Measurements from ENCODE around the gene ENTPD8. TPM values are rescaled to one million over a fixed set of nuclear protein-coding genes. Genes with fewer than 3 reads are reported as not detected.

The ENTPD8 gene
- total RNA-seq, 2 experiments from 2014 or later, result not detected

DNA sequence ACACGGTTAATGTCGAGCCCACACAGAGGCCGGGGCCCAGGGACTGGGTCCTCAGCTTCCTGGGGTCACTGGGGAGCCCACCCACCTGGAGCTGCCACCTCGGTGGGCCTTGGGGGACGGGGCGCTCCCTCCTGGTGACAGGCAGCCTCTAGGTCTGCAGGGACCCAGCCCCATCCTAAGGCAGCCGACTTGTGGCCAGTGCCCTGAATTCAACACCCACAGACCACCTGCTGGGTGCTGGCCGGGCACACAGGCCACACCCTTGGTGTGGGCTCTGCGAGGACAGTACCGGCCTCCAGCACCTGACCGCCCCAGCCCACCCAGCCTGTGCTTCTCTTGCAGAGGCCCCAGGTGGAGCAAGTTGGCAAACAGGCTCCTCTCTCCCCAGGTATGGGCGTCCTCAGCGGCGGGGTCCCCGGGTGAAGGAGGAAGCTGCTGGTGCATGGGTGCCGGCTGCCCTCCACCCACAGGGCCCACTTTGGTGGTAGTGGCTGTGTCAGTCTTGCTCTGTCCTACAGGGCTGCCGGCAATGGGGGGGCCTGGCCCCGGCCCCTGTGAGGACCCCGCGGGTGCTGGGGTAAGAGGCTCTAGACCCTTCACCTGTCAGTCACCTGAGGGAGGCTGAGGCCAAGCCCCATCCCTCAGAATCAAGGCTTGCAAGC lies 8.3 kb downstream of the ENTPD8 start:
- no peaks in the 10 kb centered on the region for H3K27me3 Mint-ChIP-seq
- no peaks in the 10 kb centered on the region for H3K36me3 Mint-ChIP-seq (ENCODE audit: low read depth)
- TF ChIP-seq CTCF (IDR thresholded peaks at IDR 0.05), result no peak
- no peak overlapping the region for H3K27ac Mint-ChIP-seq
- ATAC-seq (no peak), DNase-seq (no peak)
- CTCF ChIA-PET, result interaction anchor here (1.2 kb wide), 1 partner anchor 9 kb away, joined by 3 read pairs; no protein-coding TSS in a partner anchor
- H3K4me3 Mint-ChIP-seq, result no peak overlapping the region
- no peaks in the 10 kb centered on the region for H3K9me3 Mint-ChIP-seq
- intact Hi-C loops (cut with micrococcal nuclease), result no loop called here
- no peaks in the 10 kb centered on the region for H3K4me1 Mint-ChIP-seq (ENCODE audit: low read depth)
- POLR2A ChIA-PET, result interaction anchor here (0.6 kb wide), 1 partner anchor 12 kb away, joined by 3 read pairs; no protein-coding TSS in a partner anchor

- intact Hi-C loops (cut with micrococcal nuclease), result no loop called here
- ATAC-seq, result no peak
- no peaks in the 10 kb centered on the region for H3K9me3 Mint-ChIP-seq
- no peaks in the 10 kb centered on the region for H3K27me3 Mint-ChIP-seq
- no peak for DNase-seq
- no peak overlapping the region for H3K4me3 Mint-ChIP-seq
- H3K4me1 Mint-ChIP-seq (ENCODE audit: low read depth), result no peaks in the 10 kb centered on the region
- CTCF ChIA-PET, result interaction anchor here (1.1 to 1.2 kb wide), 2 partner anchors 8 to 13 kb away, joined by 3 read pairs; no protein-coding TSS in a partner anchor
- POLR2A ChIA-PET, result interaction anchor here (0.6 to 1.3 kb wide), 4 partner anchors 8 to 105 kb away, joined by 3 to 4 read pairs (median 4); partner anchors contain the start of genes EXD3 and NOXA1
- no peak overlapping the region for H3K27ac Mint-ChIP-seq
- no peak for TF ChIP-seq CTCF (IDR thresholded peaks at IDR 0.05)
- no peaks in the 10 kb centered on the region for H3K36me3 Mint-ChIP-seq (ENCODE audit: low read depth)
These were observed 9.7 kb downstream of the ENTPD8 start for GRCh38 chr9:137431416-137431931.

DNA sequence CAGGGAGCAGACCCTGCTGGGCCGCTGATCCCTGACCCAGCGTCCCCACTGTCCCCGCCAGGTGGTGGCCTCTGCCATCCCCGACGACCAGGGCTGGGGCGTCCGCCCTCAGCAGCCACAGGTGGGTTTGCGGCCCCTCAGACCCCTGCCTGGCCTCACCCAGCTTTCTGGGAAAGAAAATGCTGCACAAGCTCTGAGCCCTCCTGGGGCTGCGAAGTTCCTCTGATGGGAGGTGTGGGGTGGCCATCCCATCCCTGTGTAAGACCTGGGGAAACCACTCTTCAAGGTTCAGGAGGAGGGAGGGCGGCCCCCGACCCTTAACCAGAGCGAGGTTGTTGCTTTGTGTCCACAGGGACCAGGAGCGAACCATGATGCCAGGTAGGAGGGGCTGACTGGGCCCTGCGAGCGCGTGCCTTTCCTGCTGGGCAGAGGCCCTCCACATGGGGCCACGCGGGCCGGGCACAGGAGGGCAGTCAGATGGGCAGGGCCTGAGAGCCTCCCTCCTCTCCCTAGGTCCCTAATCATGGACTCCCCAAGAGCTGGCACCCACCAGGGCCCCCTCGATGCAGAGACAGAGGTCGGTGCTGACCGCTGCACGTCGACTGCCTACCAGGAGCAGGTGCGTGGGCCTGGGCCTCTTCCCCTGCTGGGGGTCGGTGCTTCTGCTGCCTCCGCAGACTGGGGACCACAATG lies 10.3 kb downstream of the ENTPD8 start:
- H3K27me3 Mint-ChIP-seq, result no peaks in the 10 kb centered on the region
- H3K36me3 Mint-ChIP-seq (ENCODE audit: low read depth), result no peaks in the 10 kb centered on the region
- ChIA-PET CTCF (interaction anchor here (1.1 kb wide), 1 partner anchor 14 kb away, joined by 3 read pairs; no protein-coding TSS in a partner anchor), POLR2A (interaction anchor here (0.9 to 1.3 kb wide), 3 partner anchors 8 to 105 kb away, joined by 3 to 4 read pairs (median 4); partner anchors contain the start of genes EXD3 and NOXA1)
- no peak overlapping the region for H3K27ac Mint-ChIP-seq
- no peak for TF ChIP-seq CTCF (IDR thresholded peaks at IDR 0.05)
- ATAC-seq, result no peak
- no peaks in the 10 kb centered on the region for H3K4me1 Mint-ChIP-seq (ENCODE audit: low read depth)
- H3K9me3 Mint-ChIP-seq, result no peaks in the 10 kb centered on the region
- intact Hi-C loops (cut with micrococcal nuclease), result no loop called here
- no peak overlapping the region for H3K4me3 Mint-ChIP-seq
- DNase-seq, result no peak

- no peaks in the 10 kb centered on the region for H3K4me1 Mint-ChIP-seq (ENCODE audit: low read depth)
- no peaks in the 10 kb centered on the region for H3K27me3 Mint-ChIP-seq
- no peaks in the 10 kb centered on the region for H3K9me3 Mint-ChIP-seq
- no peaks in the 10 kb centered on the region for H3K36me3 Mint-ChIP-seq (ENCODE audit: low read depth)
- DNase-seq (no peak), ATAC-seq (no peak)
- no peak overlapping the region for H3K27ac Mint-ChIP-seq
- ChIA-PET POLR2A (interaction anchor here (1.1 kb wide), 1 partner anchor 106 kb away, joined by 3 read pairs; no protein-coding TSS in a partner anchor), CTCF (interaction anchor here (1.1 kb wide), 1 partner anchor 14 kb away, joined by 3 read pairs; no protein-coding TSS in a partner anchor)
- no peak overlapping the region for H3K4me3 Mint-ChIP-seq
- TF ChIP-seq CTCF (IDR thresholded peaks at IDR 0.05), result no peak
- intact Hi-C loops (cut with micrococcal nuclease), result no loop called here
These were observed 11.0 kb downstream of the ENTPD8 start for GRCh38 chr9:137429974-137430722.
